Erythroblast (primary cell): Measurements from ENCODE around the gene WDFY4.

Source experiments
- GATA1 ChIP-seq: IDR thresholded peaks from 2 replicates; pipeline ENCODE4 v1.6.1; 2011; ENCODE audit warnings: low read depth, mild to moderate bottlenecking, control low read depth, low read length, moderate library complexity
- POLR2A ChIP-seq: IDR thresholded peaks from 2 replicates; pipeline ENCODE4 v1.6.1; 2011; ENCODE audit warnings: mild to moderate bottlenecking, low read length

DNA sequence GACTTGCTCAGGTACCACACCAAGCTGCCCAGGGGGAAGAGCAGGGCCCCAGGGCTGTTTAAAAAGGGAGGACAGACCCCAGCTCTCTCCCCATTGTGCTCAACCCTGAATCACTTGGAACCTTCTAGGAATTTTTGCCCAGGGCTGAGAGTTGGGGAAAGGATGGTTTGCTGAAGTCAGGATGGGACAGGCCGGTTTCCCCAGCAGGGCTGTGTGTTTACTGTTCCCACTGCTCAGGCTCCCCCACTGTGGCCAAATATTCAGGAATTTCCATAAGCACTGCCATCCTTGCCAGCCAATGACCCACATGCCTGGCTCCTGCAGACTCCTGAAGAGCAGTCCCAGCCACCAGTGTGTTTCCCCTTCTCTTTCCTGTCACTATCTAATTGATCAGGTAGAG is 120.7 kb downstream of the WDFY4 start:
- TF ChIP-seq POLR2A (no peak), GATA1 (no peak)
